DMS79 treated with DMSO at 0.1 percent for 48 hours (cell line): ENCODE data around the gene PTGDR2.
A peak's percentile ranks its signal among the peaks of the same experiment; 100 is the strongest.

Experiments used
- DNase-seq: peaks from one replicate; lab custom pipeline; 2025; lab: John Stamatoyannopoulos, UW

The PTGDR2 gene

GRCh38 chr11:60855726-60856633, at the start of gene PTGDR2:
Gene PTGDR2, minus strand, starts transcription at chr11:60855950. Its CDS starts 2,228 bp downstream, at chr11:60853722.
- DNase-seq: no peak

GRCh38 chr11:60905047-60905446, 49.3 kb upstream of the PTGDR2 start:
- peak; percentile 16 for DNase-seq

- DNase-seq: no peak
Measured at GRCh38 chr11:60902625-60903024, 46.9 kb upstream of the PTGDR2 start.

GRCh38 chr11:60900673-60901404, 45.1 kb upstream of the PTGDR2 start:
- DNase-seq: no peak

GRCh38 chr11:60899977-60900376, 44.2 kb upstream of the PTGDR2 start:
- DNase-seq: no peak

- peak; percentile 9 for DNase-seq
Measured at GRCh38 chr11:60899046-60899936, 43.5 kb upstream of the PTGDR2 start.

GRCh38 chr11:60897496-60897895, 41.7 kb upstream of the PTGDR2 start:
- no peak for DNase-seq

GRCh38 chr11:60895687-60896086, 39.9 kb upstream of the PTGDR2 start:
- no peak for DNase-seq

GRCh38 chr11:60891103-60891741, 35.5 kb upstream of the PTGDR2 start:
- DNase-seq: peak; percentile 18

- no peak for DNase-seq
Measured at GRCh38 chr11:60890696-60891095, 34.9 kb upstream of the PTGDR2 start.

- no peak for DNase-seq
Measured at GRCh38 chr11:60889869-60890311, 34.1 kb upstream of the PTGDR2 start.

GRCh38 chr11:60887556-60887955, 31.8 kb upstream of the PTGDR2 start:
- peak; percentile 66 for DNase-seq

- DNase-seq: peak; percentile 72
Measured at GRCh38 chr11:60880643-60881282, 25.0 kb upstream of the PTGDR2 start.

GRCh38 chr11:60879971-60880588, 24.3 kb upstream of the PTGDR2 start:
- DNase-seq: no peak

- DNase-seq: no peak
Measured at GRCh38 chr11:60879104-60879503, 23.4 kb upstream of the PTGDR2 start.

- no peak for DNase-seq
Measured at GRCh38 chr11:60878245-60879101, 22.7 kb upstream of the PTGDR2 start.

GRCh38 chr11:60876168-60876485, 20.4 kb upstream of the PTGDR2 start:
- DNase-seq: no peak

GRCh38 chr11:60875366-60876167, 19.8 kb upstream of the PTGDR2 start:
- no peak for DNase-seq
